Left hindlimb (tissue), 1 donor: Measurements from ENCODE around the gene PRDM16.
A peak's percentile ranks its signal among the peaks of the same experiment; 100 is the strongest.

ENCODE experiments used
- DNase-seq: peaks from one replicate; pipeline ENCODE4 v3.0.0-alpha.2; 2018

The PRDM16 gene

GRCh38 chr1:3212453-3213355 lies 143.7 kb downstream of the PRDM16 start:
- no peak for DNase-seq

GRCh38 chr1:3213730-3214129 lies 144.7 kb downstream of the PRDM16 start:
- DNase-seq, result no peak

GRCh38 chr1:3215198-3216014 lies 146.4 kb downstream of the PRDM16 start:
- no peak for DNase-seq

GRCh38 chr1:3216015-3216391 lies 147.0 kb downstream of the PRDM16 start:
- no peak for DNase-seq

- no peak for DNase-seq
Observed at GRCh38 chr1:3217181-3217641, 148.2 kb downstream of the PRDM16 start.

GRCh38 chr1:3217979-3218679 lies 149.1 kb downstream of the PRDM16 start:
- no peak for DNase-seq

- peak; percentile 72 for DNase-seq
Observed at GRCh38 chr1:3219005-3219790, 150.2 kb downstream of the PRDM16 start.

GRCh38 chr1:3219791-3220467 lies 150.9 kb downstream of the PRDM16 start:
- no peak for DNase-seq

- no peak for DNase-seq
Observed at GRCh38 chr1:3221112-3222041, 152.4 kb downstream of the PRDM16 start.

- no peak for DNase-seq
Observed at GRCh38 chr1:3222042-3222692, 153.2 kb downstream of the PRDM16 start.

- no peak for DNase-seq
Observed at GRCh38 chr1:3225661-3226060, 156.7 kb downstream of the PRDM16 start.

GRCh38 chr1:3226191-3226590 lies 157.2 kb downstream of the PRDM16 start:
- no peak for DNase-seq

GRCh38 chr1:3226701-3227350 lies 157.8 kb downstream of the PRDM16 start:
- DNase-seq, result no peak

GRCh38 chr1:3227351-3227704 lies 158.3 kb downstream of the PRDM16 start:
- no peak for DNase-seq

GRCh38 chr1:3227893-3228292 lies 158.9 kb downstream of the PRDM16 start:
- no peak for DNase-seq

GRCh38 chr1:3229081-3229725 lies 160.2 kb downstream of the PRDM16 start:
- no peak for DNase-seq

GRCh38 chr1:3230553-3230952 lies 161.6 kb downstream of the PRDM16 start:
- no peak for DNase-seq

- no peak for DNase-seq
Observed at GRCh38 chr1:3231245-3231644, 162.2 kb downstream of the PRDM16 start.

- DNase-seq, result no peak
Observed at GRCh38 chr1:3231826-3232225, 162.8 kb downstream of the PRDM16 start.
